Smooth muscle cell of the brain vasculature (primary cell): ENCODE results near the gene FAM3A.

Source experiments
- DNase-seq: peaks from one replicate; pipeline ENCODE4 v3.0.0-alpha.2; 2012; ENCODE audit warnings: low read depth, low spot score

The FAM3A gene

GRCh38 chrX:154459832-154460231 is 56.2 kb downstream of the FAM3A start:
- DNase-seq, result no peak

- DNase-seq, result no peak
Measured at GRCh38 chrX:154458954-154459778, 56.9 kb downstream of the FAM3A start.

- no peak for DNase-seq
Measured at GRCh38 chrX:154458116-154458953, 57.7 kb downstream of the FAM3A start, which contains the start of gene PLXNA3. TSS of gene PLXNA3 (plus strand) at chrX:154458281. CDS start at chrX:154460184, 1,903 bp downstream.

- DNase-seq, result no peak
Measured at GRCh38 chrX:154457491-154458115, 58.4 kb downstream of the FAM3A start.
